B cell (primary cell): ENCODE measurements around the gene NEGR1. TPM values are rescaled to one million over a fixed set of nuclear protein-coding genes. Genes with fewer than 3 reads are reported as not detected.

Experiments
- ATAC-seq: fragments of 200-7000 bp; cut with Tn5 transposase; one replicate; pipeline ENCODE4 v1.10.0; 2021; ENCODE audit warnings: low read depth, mild to moderate bottlenecking, moderate number of reproducible peaks, moderate library complexity
- CTCF ChIA-PET: fragments of 350-600 bp; sonication (Branson Sonifier 250); formaldehyde crosslinking; loops from one replicate; lab custom pipeline; 2021; ENCODE audit warnings: antibody characterized with exemption, inconsistent platforms; lab: Charles Lee
- POLR2A ChIA-PET: fragments of 350-600 bp; sonication (Branson Sonifier 250); formaldehyde crosslinking; loops from one replicate; lab custom pipeline; 2021; ENCODE audit warnings: antibody characterized with exemption; lab: Charles Lee
- DNase-seq: peaks from one replicate; pipeline ENCODE4 v3.0.0; 2013
- H2AFZ ChIP-seq: 2 replicates; pipeline ENCODE4 v1.6.1; 2012; ENCODE audit warnings: mild to moderate bottlenecking, low read depth, low read length; ENCODE audit not compliant: insufficient read depth, poor library complexity, severe bottlenecking
- H3K27ac ChIP-seq, 2 donors: 1 replicate in 1 of 2; 2 replicates in 1 of 2; pipeline ENCODE4 v1.5.1; 2012 to 2013; ENCODE audit warnings: low read length in 2 of 2, mild to moderate bottlenecking in 2 of 2, moderate library complexity in 1 of 2
- H3K27me3 ChIP-seq, 4 experiments: fragments of 200-600 bp in 1 of 4; sonication (generic) in 1 of 4; replicated peaks in 1 of 4; 1 replicate in 2 of 4; 2 replicates in 2 of 4; pipeline versions ENCODE4 v1.6.1 to v1.7.0; 2013 to 2016; ENCODE audit warnings: low read length in 3 of 4, mild to moderate bottlenecking in 2 of 4, mixed read lengths in 1 of 4, moderate library complexity in 1 of 4; ENCODE audit not compliant: insufficient read depth in 4 of 4, control insufficient read depth in 3 of 4; ENCODE audit errors: control extremely low read depth in 1 of 4
- H3K36me3 ChIP-seq, 2 experiments: replicated peaks in 1 of 2; 1 replicate in 1 of 2; 2 replicates in 1 of 2; pipeline versions ENCODE4 v1.6.1 to v1.7.1; 2013; ENCODE audit warnings: low read length in 1 of 2; ENCODE audit not compliant: insufficient read depth in 2 of 2, control insufficient read depth in 1 of 2; ENCODE audit errors: control extremely low read depth in 1 of 2, extremely low read depth in 1 of 2
- H3K4me1 ChIP-seq, 2 donors: fragments of 200-600 bp in 1 of 2; sonication (generic) in 1 of 2; 1 replicate in 1 of 2; 2 replicates in 1 of 2; pipeline versions ENCODE4 v1.5.1 to v1.6.1; 2013 to 2017; ENCODE audit warnings: low read length in 2 of 2; ENCODE audit not compliant: control insufficient read depth in 2 of 2, insufficient read depth in 2 of 2
- H3K4me2 ChIP-seq: replicated peaks from 2 replicates; pipeline ENCODE3; 2012; ENCODE audit warnings: mild to moderate bottlenecking, low read depth, low read length; ENCODE audit not compliant: poor library complexity, severe bottlenecking
- H3K4me3 ChIP-seq, 5 experiments: fragments of 200-600 bp in 1 of 5; sonication (generic) in 1 of 5; 1 replicate in 3 of 5; 2 replicates in 2 of 5; pipeline versions ENCODE4 v1.5.1 to v1.7.0; 2011 to 2016; ENCODE audit warnings: low read length in 4 of 5, mild to moderate bottlenecking in 4 of 5, low read depth in 2 of 5, control low read depth in 1 of 5, moderate library complexity in 1 of 5; ENCODE audit not compliant: insufficient read depth in 1 of 5; ENCODE audit errors: control extremely low read depth in 1 of 5, extremely low read depth in 1 of 5
- H3K79me2 ChIP-seq: fragments of 200-600 bp; sonication (generic); one replicate; pipeline ENCODE4 v1.6.0; 2016; ENCODE audit warnings: low read length; ENCODE audit not compliant: control insufficient read depth, insufficient read depth
- H3K9ac ChIP-seq: fragments of 200-600 bp; sonication (generic); 2 replicates; pipeline ENCODE4 v1.6.1; 2017; ENCODE audit warnings: mild to moderate bottlenecking, low read length, moderate library complexity
- H3K9me3 ChIP-seq, 3 donors: one replicate each; pipeline versions ENCODE4 v1.6.1 to v1.7.1; 2013; ENCODE audit warnings: low read length in 2 of 3; ENCODE audit not compliant: control insufficient read depth in 2 of 3, insufficient read depth in 1 of 3; ENCODE audit errors: control extremely low read depth in 1 of 3
- H4K20me1 ChIP-seq: 2 replicates; pipeline ENCODE4 v1.6.0; 2012; ENCODE audit warnings: mild to moderate bottlenecking, low read length; ENCODE audit not compliant: insufficient read depth, control insufficient read depth, poor library complexity, severe bottlenecking
- H3K27ac Mint-ChIP-seq: one replicate; pipeline ENCODE4 v1.8.0; 2021; ENCODE audit warnings: mixed read lengths
- H3K27me3 Mint-ChIP-seq: one replicate; pipeline ENCODE4 v1.8.0; 2021; ENCODE audit warnings: mixed read lengths
- H3K4me1 Mint-ChIP-seq: one replicate; pipeline ENCODE4 v1.8.0; 2021; ENCODE audit warnings: mixed read lengths
- H3K4me3 Mint-ChIP-seq: one replicate; pipeline ENCODE4 v1.8.0; 2021; ENCODE audit warnings: mixed read lengths
- H3K9me3 Mint-ChIP-seq: one replicate; pipeline ENCODE4 v1.8.0; 2022; ENCODE audit warnings: mixed read lengths; ENCODE audit not compliant: insufficient read depth
- EZH2 ChIP-seq: IDR thresholded peaks from 2 replicates; pipeline ENCODE4 v1.6.1; 2012; ENCODE audit warnings: borderline replicate concordance, low read depth, mild to moderate bottlenecking, moderate library complexity, low read length; ENCODE audit not compliant: insufficient read depth, poor library complexity, severe bottlenecking
- WGBS: methylation state at CpG from one replicate; pipeline ENCODE4 v1.1.5; 2013; ENCODE audit warnings: missing lambda C conversion rate; ENCODE audit not compliant: insufficient coverage; 5-methylcytosine and 5-hydroxymethylcytosine counted together
- intact Hi-C: fragments of 100-400 bp; cut with micrococcal nuclease; formaldehyde crosslinking; loops from one replicate; pipeline ENCODE4 v1.10.0; 2022
- polyA plus RNA-seq: library from polyadenylated mRNA; depleted of rRNA; stranded (reverse); fragments of >200 nt; gene quantifications from 2 replicates; pipeline ENCODE4 v1.2.3, GENCODE V29; 2012
- total RNA-seq, 2 donors: library from RNA; stranded (reverse); fragments of 120-200 nt in 1 of 2; gene quantifications; 1 replicate in 1 of 2; 2 replicates in 1 of 2; pipeline versions ENCODE4 v1.2.3 to v1.2.4, GENCODE V29; 2013 to 2022
- TF ChIP-seq, protein P1 (sequence below): fragments of 200-600 bp; IDR thresholded peaks from one replicate; pipeline ENCODE4 v1.8.0; 2022; ENCODE audit warnings: antibody characterized with exemption, mild to moderate bottlenecking

NEGR1 gene
- total and polyA plus RNA-seq, 2 donors (not counting 1 experiment from before 2014, with no cell fraction given), result 0.01 TPM; not detected in 1

DNA sequence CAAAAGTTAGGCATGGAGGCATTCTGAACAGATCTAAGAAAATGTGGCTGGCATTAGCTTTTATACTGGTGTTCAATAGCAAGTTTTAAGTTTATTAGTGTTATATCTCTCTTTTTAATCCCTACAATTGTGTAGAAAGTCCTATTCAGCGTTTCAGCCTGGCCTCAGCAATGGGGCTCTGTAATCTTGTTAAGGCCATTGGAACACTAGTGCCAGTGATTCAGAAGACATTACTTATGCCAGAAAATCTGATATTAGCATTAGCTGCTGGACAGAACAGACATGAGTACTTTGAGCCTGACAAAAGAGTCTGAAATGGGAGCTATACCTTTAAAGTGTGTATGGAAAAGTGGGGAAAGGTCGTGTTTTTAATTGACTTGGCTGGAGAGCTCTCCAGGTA, 167.0 kb downstream of the NEGR1 start:
- Histone ChIP-seq H3K9me3 (no peaks in the 10 kb centered on the region), H3K27ac (no peak overlapping the region), H3K4me3 (no peak overlapping the region), H3K4me2 (no peak overlapping the region), H2AFZ (no peak overlapping the region), H3K4me1 (no peaks in the 10 kb centered on the region), H3K36me3 (no peaks in the 10 kb centered on the region), H3K27me3 (no peaks in the 10 kb centered on the region), H4K20me1 (no peaks in the 10 kb centered on the region), H3K9ac (no peak overlapping the region), H3K79me2 (no peaks in the 10 kb centered on the region)
- intact Hi-C loops, result no loop called here
- ATAC-seq (no peak), DNase-seq (no peak)
- TF ChIP-seq EZH2, result no peak
- TF ChIP-seq, protein P1, sequence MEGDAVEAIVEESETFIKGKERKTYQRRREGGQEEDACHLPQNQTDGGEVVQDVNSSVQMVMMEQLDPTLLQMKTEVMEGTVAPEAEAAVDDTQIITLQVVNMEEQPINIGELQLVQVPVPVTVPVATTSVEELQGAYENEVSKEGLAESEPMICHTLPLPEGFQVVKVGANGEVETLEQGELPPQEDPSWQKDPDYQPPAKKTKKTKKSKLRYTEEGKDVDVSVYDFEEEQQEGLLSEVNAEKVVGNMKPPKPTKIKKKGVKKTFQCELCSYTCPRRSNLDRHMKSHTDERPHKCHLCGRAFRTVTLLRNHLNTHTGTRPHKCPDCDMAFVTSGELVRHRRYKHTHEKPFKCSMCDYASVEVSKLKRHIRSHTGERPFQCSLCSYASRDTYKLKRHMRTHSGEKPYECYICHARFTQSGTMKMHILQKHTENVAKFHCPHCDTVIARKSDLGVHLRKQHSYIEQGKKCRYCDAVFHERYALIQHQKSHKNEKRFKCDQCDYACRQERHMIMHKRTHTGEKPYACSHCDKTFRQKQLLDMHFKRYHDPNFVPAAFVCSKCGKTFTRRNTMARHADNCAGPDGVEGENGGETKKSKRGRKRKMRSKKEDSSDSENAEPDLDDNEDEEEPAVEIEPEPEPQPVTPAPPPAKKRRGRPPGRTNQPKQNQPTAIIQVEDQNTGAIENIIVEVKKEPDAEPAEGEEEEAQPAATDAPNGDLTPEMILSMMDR, result no peak
- POLR2A ChIA-PET, result no interaction called here
- Mint-ChIP-seq H3K9me3 (no peaks in the 10 kb centered on the region), H3K27ac (no peak overlapping the region), H3K27me3 (no peaks in the 10 kb centered on the region), H3K4me3 (no peak overlapping the region), H3K4me1 (no peaks in the 10 kb centered on the region)
- CTCF ChIA-PET, result no interaction called here
- 94% methylated on average over 2 of the region's 2 CpGs for WGBS

DNA sequence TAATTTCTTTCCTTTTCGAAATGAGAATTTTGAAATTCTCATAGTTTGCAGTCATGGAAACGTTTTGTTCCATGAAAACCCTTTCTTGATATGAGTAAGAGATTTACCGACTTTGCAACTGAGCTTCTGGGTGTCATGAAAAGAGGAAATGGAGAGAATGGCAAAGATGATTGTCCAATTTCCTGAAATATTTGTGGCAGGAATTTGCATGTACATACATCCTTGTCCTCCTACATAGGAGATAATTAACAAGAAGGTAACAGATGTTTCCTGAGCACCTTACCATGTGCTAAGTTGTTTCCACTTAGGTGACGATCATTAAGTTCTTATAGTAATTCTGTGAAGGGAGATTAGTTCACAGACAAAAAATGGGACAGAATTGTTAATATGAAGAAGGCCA, 170.7 kb downstream of the NEGR1 start:
- intact Hi-C loops, result no loop called here
- Mint-ChIP-seq H3K4me3 (no peak overlapping the region), H3K4me1 (no peaks in the 10 kb centered on the region), H3K9me3 (no peaks in the 10 kb centered on the region), H3K27me3 (no peaks in the 10 kb centered on the region), H3K27ac (no peak overlapping the region)
- POLR2A ChIA-PET, result no interaction called here
- H3K27me3 ChIP-seq, result no peaks in the 10 kb centered on the region
- no peak overlapping the region for H2AFZ ChIP-seq
- WGBS, result no CpG with 5 or more reads among the region's 4 CpGs
- H3K4me2 ChIP-seq, result no peak overlapping the region
- no peaks in the 10 kb centered on the region for H3K9me3 ChIP-seq
- no peaks in the 10 kb centered on the region for H3K36me3 ChIP-seq
- H4K20me1 ChIP-seq, result no peaks in the 10 kb centered on the region
- no peak overlapping the region for H3K4me3 ChIP-seq
- CTCF ChIA-PET, result no interaction called here
- ATAC-seq, result no peak
- no peak for TF ChIP-seq EZH2
- TF ChIP-seq, protein P1, result no peak
- no peaks in the 10 kb centered on the region for H3K79me2 ChIP-seq
- no peaks in the 10 kb centered on the region for H3K4me1 ChIP-seq
- no peak overlapping the region for H3K9ac ChIP-seq
- H3K27ac ChIP-seq, result no peak overlapping the region
- no peak for DNase-seq
